ENCODE results near the gene TMEM255B.
"Not testable (repeated sequence)": the region's sequence is repeated elsewhere in the genome, so short reads cannot be mapped to it uniquely, and the experiment has no call there.

The TMEM255B gene

GRCh38 chr13:113748101-113748861 lies 10.7 kb upstream of the TMEM255B start:
- in situ Hi-C loops (cut with HindIII; ENCODE audit: low sequenced_read_pairs), result no loop called here

- in situ Hi-C loops (cut with HindIII; ENCODE audit: low sequenced_read_pairs), result no loop called here
These were observed 10.1 kb upstream of the TMEM255B start for GRCh38 chr13:113748862-113749451.

DNA sequence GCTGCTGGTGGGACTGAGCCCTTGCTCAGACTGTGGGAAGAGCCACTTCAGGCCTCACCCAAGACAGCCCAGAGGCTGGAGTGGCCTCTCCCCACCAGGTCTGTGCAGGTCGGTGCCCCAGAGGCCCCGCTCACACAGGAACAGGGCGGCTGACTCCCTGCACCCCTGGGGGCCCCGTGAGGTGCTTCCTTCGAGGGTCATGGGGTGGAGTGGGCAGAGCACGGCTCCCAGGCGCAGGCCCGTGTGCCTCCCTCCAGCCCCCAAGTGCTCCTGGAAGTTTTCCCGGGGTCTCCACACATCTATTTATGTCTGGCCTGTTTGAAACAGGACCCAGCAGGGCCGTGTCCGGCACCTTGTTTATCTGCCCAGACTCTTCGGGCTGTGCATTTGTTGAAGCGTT lies 9.5 kb upstream of the TMEM255B start:
- in situ Hi-C loops (cut with HindIII; ENCODE audit: low sequenced_read_pairs), result no loop called here

GRCh38 chr13:113749967-113750366 lies 9.1 kb upstream of the TMEM255B start:
- in situ Hi-C loops (cut with HindIII; ENCODE audit: low sequenced_read_pairs), result no loop called here

DNA sequence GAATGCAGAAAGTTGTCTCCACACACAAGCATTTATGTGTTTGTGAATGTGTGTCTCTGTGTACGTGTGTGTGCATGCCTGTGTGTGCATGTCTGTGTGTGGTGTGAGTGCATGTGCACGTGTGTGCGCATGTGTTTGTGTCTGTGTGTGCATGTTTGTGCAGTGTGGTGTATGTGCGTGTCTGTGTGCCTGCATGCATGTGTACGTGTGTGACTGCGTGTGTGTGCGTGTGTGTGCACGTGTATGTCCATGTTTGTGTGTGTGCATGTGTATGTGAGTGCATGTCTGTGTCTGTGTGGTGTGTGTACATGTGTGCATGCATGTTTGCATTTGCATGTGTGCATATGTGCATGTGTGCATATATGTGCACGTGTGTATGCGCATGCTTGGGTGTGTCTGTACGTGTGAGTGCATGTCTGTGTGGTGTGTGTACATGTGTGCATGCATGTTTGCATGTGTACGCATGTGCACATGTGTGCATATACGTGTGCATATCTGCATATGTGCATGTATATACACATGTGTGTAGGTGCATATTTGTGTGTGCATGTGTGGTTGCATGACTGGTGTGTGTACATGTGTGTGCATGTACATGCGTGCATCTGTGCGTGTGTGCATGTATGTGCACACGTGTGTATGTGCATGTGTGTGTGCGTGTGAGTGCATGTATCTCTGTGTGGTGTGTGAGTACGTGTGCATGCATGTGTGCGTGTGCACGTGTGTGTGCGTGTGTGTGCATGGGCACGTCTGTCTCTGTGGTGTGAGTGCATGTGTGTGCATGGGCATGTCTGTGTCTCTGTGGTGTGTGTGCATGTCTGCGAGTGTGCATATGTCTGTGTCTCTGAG lies 8.2 kb upstream of the TMEM255B start:
- in situ Hi-C loops (cut with HindIII; ENCODE audit: low sequenced_read_pairs), result no loop called here

DNA sequence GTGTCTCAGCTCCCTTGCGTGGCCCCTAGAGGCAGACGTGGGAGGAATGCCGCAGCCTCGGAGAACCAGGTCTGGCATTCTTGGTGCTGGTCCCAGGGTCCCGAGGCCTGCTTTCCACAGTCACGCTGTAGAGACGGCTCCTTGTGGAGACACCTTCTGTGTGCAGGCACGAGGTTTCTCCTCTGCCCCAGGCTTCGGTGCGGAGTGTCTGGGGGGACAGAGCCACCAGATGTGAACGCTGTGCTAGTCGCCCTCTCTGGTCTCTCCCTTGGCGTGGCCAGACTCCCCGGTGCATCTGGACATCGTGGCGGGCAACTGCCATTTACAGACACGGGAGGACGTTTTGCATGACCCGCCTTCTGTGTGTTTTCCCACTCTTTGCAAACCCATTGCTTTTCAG lies 7.5 kb upstream of the TMEM255B start:
- in situ Hi-C loops (cut with HindIII; ENCODE audit: low sequenced_read_pairs), result no loop called here

DNA sequence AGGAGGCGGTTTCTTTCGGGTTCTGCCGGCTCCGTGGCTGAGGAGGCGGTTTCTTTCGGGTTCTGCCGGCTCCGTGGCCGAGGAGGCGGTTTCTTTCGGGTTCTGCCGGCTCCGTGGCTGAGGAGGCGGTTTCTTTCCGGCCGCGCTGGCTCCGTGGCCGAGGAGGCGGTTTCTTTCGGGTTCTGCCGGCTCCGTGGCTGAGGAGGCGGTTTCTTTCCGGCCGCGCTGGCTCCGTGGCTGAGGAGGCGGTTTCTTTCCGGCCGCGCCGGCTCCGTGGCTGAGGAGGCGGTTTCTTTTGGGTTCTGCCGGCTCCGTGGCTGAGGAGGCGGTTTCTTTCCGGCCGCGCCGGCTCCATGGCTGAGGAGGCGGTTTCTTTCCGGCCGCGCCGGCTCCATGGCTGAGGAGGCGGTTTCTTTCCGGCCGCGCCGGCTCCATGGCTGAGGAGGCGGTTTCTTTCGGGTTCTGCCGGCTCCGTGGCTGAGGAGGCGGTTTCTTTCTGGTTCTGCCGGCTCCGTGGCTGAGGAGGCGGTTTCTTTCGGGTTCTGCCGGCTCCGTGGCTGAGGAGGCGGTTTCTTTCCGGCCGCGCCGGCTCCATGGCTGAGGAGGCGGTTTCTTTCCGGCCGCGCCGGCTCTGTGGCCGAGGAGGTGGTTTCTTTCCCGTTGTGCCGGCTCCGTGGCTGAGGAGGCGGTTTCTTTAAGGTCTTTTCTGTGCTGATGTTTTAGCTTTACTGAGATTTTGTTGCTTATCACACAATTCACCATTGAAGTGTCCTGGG lies 6.6 kb upstream of the TMEM255B start:
- in situ Hi-C loops (cut with HindIII; ENCODE audit: low sequenced_read_pairs), result not testable (repeated sequence)

DNA sequence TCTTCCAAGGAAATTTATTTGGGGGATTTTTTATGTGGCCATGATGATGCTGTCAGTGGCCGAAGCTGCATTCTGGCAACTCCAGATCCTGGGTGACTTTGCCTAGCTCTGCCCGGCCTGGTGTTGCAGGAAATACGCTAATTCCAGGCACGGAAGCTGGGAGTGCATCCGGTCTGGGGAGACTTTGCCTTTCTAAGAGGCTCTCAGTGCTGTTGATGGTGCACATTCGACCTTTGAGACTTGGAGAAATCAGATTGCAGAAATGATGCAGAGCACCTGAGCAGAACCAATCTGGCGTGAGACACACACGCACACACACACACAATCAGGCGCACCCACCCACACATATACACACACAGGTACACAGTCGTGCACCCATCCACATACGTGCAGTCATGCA lies 5.9 kb upstream of the TMEM255B start:
- in situ Hi-C loops (cut with HindIII; ENCODE audit: low sequenced_read_pairs), result no loop called here

DNA sequence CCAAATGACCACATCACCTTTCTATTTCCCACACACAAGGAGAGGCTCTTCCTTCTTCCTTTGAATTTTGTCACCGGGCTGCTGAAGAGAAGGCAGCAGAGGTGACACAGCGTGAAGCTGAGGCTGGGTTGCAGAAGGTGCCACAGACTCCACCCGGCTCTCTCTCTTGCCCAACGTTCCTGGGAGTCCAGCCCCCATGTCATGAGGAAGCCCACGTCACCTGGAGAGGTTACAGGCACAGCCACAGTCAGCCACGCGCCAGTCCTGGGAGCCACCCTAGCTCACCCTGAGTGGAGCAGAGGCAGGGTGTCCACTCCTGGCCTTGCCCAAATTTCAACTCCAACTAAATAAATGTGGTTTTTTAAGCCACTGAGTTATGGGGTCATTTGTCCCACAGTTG lies 4.8 kb upstream of the TMEM255B start:
- in situ Hi-C loops (cut with HindIII; ENCODE audit: low sequenced_read_pairs), result no loop called here

GRCh38 chr13:113754691-113755090 lies 4.3 kb upstream of the TMEM255B start:
- in situ Hi-C loops (cut with HindIII; ENCODE audit: low sequenced_read_pairs), result no loop called here

GRCh38 chr13:113756441-113757097 lies 2.5 kb upstream of the TMEM255B start:
- in situ Hi-C loops (cut with HindIII; ENCODE audit: low sequenced_read_pairs), result no loop called here

- in situ Hi-C loops (cut with HindIII; ENCODE audit: low sequenced_read_pairs), result no loop called here
These were observed 605 bp downstream of the TMEM255B start for GRCh38 chr13:113759525-113760137.

DNA sequence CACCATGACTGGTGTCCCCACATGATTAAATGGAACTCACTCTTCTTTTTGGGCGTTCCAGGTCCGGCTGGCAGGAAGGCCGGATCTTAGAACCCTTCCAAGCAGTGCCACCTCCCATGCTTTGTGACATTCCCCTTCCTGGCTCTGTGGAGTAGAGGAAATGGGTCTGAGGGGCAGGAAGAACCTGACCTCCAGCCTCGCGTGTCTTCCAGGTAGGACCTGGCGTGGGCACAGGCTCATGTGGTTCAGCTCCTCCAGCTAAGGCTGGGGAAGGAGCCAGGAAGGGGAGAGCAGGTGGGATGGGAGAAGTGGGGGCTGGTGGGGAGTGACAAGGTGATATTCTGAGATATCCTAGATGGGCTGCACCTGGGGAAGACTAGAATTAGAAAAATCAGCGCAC lies 2.1 kb downstream of the TMEM255B start:
- in situ Hi-C loops (cut with HindIII; ENCODE audit: low sequenced_read_pairs), result no loop called here

- in situ Hi-C loops (cut with HindIII; ENCODE audit: low sequenced_read_pairs), result no loop called here
These were observed 3.0 kb downstream of the TMEM255B start for GRCh38 chr13:113762075-113762474.

DNA sequence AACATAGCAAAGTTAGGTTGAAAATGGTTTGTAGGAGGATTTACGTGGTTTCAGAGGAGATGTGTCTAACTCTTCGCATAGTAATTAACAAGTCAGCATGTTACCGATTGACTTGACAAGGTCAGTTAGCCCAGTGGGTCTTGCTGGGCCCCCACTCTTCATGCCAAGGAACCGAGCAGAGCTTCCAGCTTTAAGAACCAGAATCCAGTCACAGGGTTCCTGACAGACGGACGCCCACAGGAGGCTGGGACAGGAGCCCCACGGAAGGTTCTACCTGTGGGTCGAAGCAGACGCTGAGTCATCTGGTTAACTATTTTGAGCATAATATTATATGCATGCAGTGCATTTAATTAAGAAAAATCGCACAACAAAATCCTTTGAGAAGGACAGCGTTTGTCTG lies 3.5 kb downstream of the TMEM255B start:
- in situ Hi-C loops (cut with HindIII; ENCODE audit: low sequenced_read_pairs), result no loop called here

- in situ Hi-C loops (cut with HindIII; ENCODE audit: low sequenced_read_pairs), result no loop called here
These were observed 4.2 kb downstream of the TMEM255B start for GRCh38 chr13:113763254-113763653.

- in situ Hi-C loops (cut with HindIII; ENCODE audit: low sequenced_read_pairs), result no loop called here
These were observed 5.2 kb downstream of the TMEM255B start for GRCh38 chr13:113763961-113764792.

DNA sequence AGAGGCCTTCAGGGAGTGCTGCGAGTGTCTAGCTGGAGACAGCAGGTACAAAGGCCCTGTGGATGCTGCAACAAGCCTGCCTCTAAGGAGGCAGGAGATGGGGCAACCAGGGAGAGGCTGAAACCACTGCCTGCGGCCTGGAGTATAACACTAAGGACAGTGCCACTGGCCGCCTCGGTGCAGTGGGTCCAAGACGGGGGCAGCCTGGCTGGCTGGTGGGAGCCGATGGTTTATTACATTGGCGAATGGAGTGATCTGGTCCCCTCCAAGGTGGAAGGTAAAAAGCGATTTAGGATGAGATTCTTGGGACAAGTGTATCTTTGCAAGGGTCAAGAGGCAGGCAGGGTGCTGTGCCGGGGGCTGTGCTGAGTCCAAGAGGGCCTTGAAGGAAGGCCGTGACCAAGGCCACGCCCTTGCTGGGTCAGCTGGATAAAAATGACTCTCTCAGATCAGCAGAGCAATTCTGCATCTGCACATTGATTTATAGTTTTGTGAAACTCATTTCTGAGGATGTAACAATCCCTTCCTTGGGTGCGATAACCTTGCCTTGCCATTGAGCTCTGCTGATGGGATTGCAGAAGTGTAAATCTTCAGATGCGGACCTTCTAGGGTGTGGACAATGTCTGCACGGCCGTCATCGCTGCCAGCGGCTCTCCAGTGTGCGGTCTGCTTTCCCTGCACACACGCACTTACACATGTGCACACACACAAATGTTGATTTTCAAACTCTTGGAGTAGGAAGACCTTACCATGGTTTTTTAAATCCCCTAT lies 6.0 kb downstream of the TMEM255B start:
- in situ Hi-C loops (cut with HindIII; ENCODE audit: low sequenced_read_pairs), result loop anchor here (5.0 kb wide), 1 partner anchor 37 kb away; no protein-coding TSS in a partner anchor

All from endothelial cell of hepatic sinusoid (primary cell).